ENCODE measurements around the gene KXD1.

The KXD1 gene

GRCh38 chr19:18603958-18604819 is 46.5 kb downstream of the KXD1 start:
- no peak for DNase-seq

- DNase-seq: no peak
These were observed 47.1 kb downstream of the KXD1 start for GRCh38 chr19:18604820-18605159.

GRCh38 chr19:18605196-18605545 is 47.5 kb downstream of the KXD1 start:
- DNase-seq: no peak

GRCh38 chr19:18605546-18606280 is 48.0 kb downstream of the KXD1 start:
- DNase-seq: no peak

GRCh38 chr19:18606281-18607225 is 48.9 kb downstream of the KXD1 start, which contains the start of gene CRLF1:
Gene CRLF1 (minus strand): TSS chr19:18606799. CDS start chr19:18606656, 143 bp downstream.
- DNase-seq: no peak

- no peak for DNase-seq
These were observed 49.8 kb downstream of the KXD1 start for GRCh38 chr19:18607226-18608101.

GRCh38 chr19:18608102-18608804 is 50.6 kb downstream of the KXD1 start:
- DNase-seq: no peak

- DNase-seq: no peak
These were observed 51.4 kb downstream of the KXD1 start for GRCh38 chr19:18608805-18609716.

- no peak for DNase-seq
These were observed 52.0 kb downstream of the KXD1 start for GRCh38 chr19:18609717-18610051.

GRCh38 chr19:18610245-18610555 is 52.5 kb downstream of the KXD1 start:
- DNase-seq: no peak

GRCh38 chr19:18610556-18611326 is 53.1 kb downstream of the KXD1 start:
- no peak for DNase-seq

- DNase-seq: no peak
These were observed 53.8 kb downstream of the KXD1 start for GRCh38 chr19:18611327-18612050.

- no peak for DNase-seq
These were observed 54.5 kb downstream of the KXD1 start for GRCh38 chr19:18612051-18612771.

- no peak for DNase-seq
These were observed 55.3 kb downstream of the KXD1 start, which contains the start of gene TMEM59L for GRCh38 chr19:18612772-18613588. Gene TMEM59L (plus strand): TSS chr19:18612870. CDS start chr19:18612959, 89 bp downstream.

GRCh38 chr19:18613589-18614234 is 56.0 kb downstream of the KXD1 start:
- DNase-seq: no peak

GRCh38 chr19:18616023-18616422 is 58.4 kb downstream of the KXD1 start:
- DNase-seq: no peak

- no peak for DNase-seq
These were observed 59.9 kb downstream of the KXD1 start for GRCh38 chr19:18617562-18617961.

Data from HCEC 1CT (cell line).